ENCODE measurements around the gene CTXND2. TPM values are rescaled to one million over a fixed set of nuclear protein-coding genes. Genes with fewer than 3 reads are reported as not detected.

CTXND2 gene
- total and polyA plus RNA-seq, 2 donors (not counting 3 experiments of a cell fraction or from before 2014, with no cell fraction given) = not detected

- Histone ChIP-seq H3K9ac (replicated peaks; ENCODE audit: extremely low read depth, insufficient read depth, low read length) (no peak overlapping the region), H3K9me3 (replicated peaks; ENCODE audit: control insufficient read depth, insufficient read depth, low read length) (no peaks in the 10 kb centered on the region), H2AFZ (ENCODE audit: low read depth, low read length) (no peak overlapping the region), H3K4me2 (ENCODE audit: insufficient read depth, low read length) (no peak overlapping the region), H3K79me2 (ENCODE audit: control insufficient read depth, insufficient read depth, low read length) (no peaks in the 10 kb centered on the region), H3K36me3 (ENCODE audit: control insufficient read depth in 2 of 2, extremely low read depth in 1 of 2, insufficient read depth in 2 of 2, low read length in 2 of 2) (peaks cover 17 to 31% of the 10 kb centered on the region in 2 experiments), H3K4me1 (ENCODE audit: control insufficient read depth, extremely low read depth, insufficient read depth, low read length) (peaks cover 3% of the 10 kb centered on the region), H3K4me3 (replicated peaks in 1 of 3; ENCODE audit: insufficient read depth in 1 of 3, low read depth in 1 of 3, low read length in 3 of 3) (no peak overlapping the region), H3K9me1 (replicated peaks; ENCODE audit: control insufficient read depth, extremely low read depth, insufficient read depth, low read length) (no peaks in the 10 kb centered on the region), H3K27me3 (ENCODE audit: control insufficient read depth in 2 of 2, insufficient read depth in 2 of 2, low read length in 2 of 2) (no peaks in the 10 kb centered on the region), H3K27ac (ENCODE audit: insufficient read depth, low read depth, low read length) (no peak overlapping the region), H4K20me1 (replicated peaks; ENCODE audit: control insufficient read depth, extremely low read depth, insufficient read depth, low read length) (no peaks in the 10 kb centered on the region)
- no peak for FAIRE-seq
- intact Hi-C loops (cut with micrococcal nuclease) = no loop called here
- BruUV-seq (replicated peaks) = no TSS peak
- dilution Hi-C loops (cut with MboI; ENCODE audit: extremely low pct_ligation_motif_present, low sequenced_read_pairs) = no loop called here
- ChIA-PET CTCF (interaction anchor here (2.1 to 2.5 kb wide), 2 partner anchors 12 to 34 kb away, joined by 9 to 11 read pairs; partner anchors contain the start of gene CERS2), POLR2A (no interaction called here)
- TF ChIP-seq EZH2 (IDR thresholded peaks at IDR 0.05; ENCODE audit: borderline replicate concordance, low read depth, low read length, severe bottlenecking) (no peak), JUN (IDR thresholded peaks at IDR 0.05; ENCODE audit: borderline replicate concordance, insufficient read depth, insufficient read length, low read depth) (no peak), POLR2AphosphoS5 (IDR thresholded peaks at IDR 0.05; ENCODE audit: insufficient read depth, low read depth, low read length) (no peak), MAX (IDR thresholded peaks at IDR 0.05; ENCODE audit: insufficient read depth, insufficient read length) (no peak), POLR2A (IDR thresholded peaks at IDR 0.05; ENCODE audit: low read depth, low read length) (no peak), GATA2 (IDR thresholded peaks at IDR 0.05; ENCODE audit: insufficient read depth, insufficient read length, low read depth, low read length) (no peak), CTCF (IDR thresholded peaks at IDR 0.05; ENCODE audit: extremely low read depth in 1 of 2, insufficient read depth in 1 of 2, low read depth in 1 of 2, low read length in 2 of 2) (no peak), FOS (IDR thresholded peaks at IDR 0.05; ENCODE audit: borderline replicate concordance, insufficient read depth, low read length) (no peak)
- DNase-seq (ENCODE audit: low read depth, low spot score) = no peak
These were observed 74.8 kb downstream of the CTXND2 start for GRCh38 chr1:150961756-150962155.

Other genes with a start within 250 kb of the CTXND2 start
- gene GOLPH3L, start 190.0 kb upstream of the CTXND2 start, total RNA-seq = 33.2 and 34.9 TPM in 2 replicates
- 13.0 and 15.7 TPM in 2 replicates for gene GOLPH3L, start 190.0 kb upstream of the CTXND2 start, polyA plus RNA-seq
- gene HORMAD1, start 166.2 kb upstream of the CTXND2 start, total RNA-seq = not detected in 2 replicates
- not detected in 2 replicates for gene HORMAD1, start 166.2 kb upstream of the CTXND2 start, polyA plus RNA-seq
- gene CTSS, start 121.4 kb upstream of the CTXND2 start, total RNA-seq = 5.7 and 11.1 TPM in 2 replicates
- gene CTSS, start 121.4 kb upstream of the CTXND2 start, polyA plus RNA-seq = 3.5 and 4.0 TPM in 2 replicates
- gene CTSK, start 78.9 kb upstream of the CTXND2 start, total RNA-seq = 6.7 and 45.6 TPM in 2 replicates
- 18.5 and 20.3 TPM in 2 replicates for gene CTSK, start 78.9 kb upstream of the CTXND2 start, polyA plus RNA-seq
- 30.2 and 40.3 TPM in 2 replicates for gene ARNT, start 10.5 kb upstream of the CTXND2 start, total RNA-seq
- gene ARNT, start 10.5 kb upstream of the CTXND2 start, polyA plus RNA-seq = 24.3 and 24.8 TPM in 2 replicates
- gene SETDB1, start 39.2 kb downstream of the CTXND2 start, total RNA-seq = 42.0 and 49.2 TPM in 2 replicates
- gene SETDB1, start 39.2 kb downstream of the CTXND2 start, polyA plus RNA-seq = 25.1 and 25.3 TPM in 2 replicates
- gene CERS2, start 87.7 kb downstream of the CTXND2 start, total RNA-seq = 155 and 171 TPM in 2 replicates
- gene CERS2, start 87.7 kb downstream of the CTXND2 start, polyA plus RNA-seq = 143 and 158 TPM in 2 replicates
- not detected in 2 replicates for gene ANXA9, start 95.2 kb downstream of the CTXND2 start, total RNA-seq
- gene ANXA9, start 95.2 kb downstream of the CTXND2 start, polyA plus RNA-seq = not detected in 2 replicates
- gene MINDY1, start 119.8 kb downstream of the CTXND2 start, total RNA-seq = 11.7 and 12.0 TPM in 2 replicates
- 15.4 and 16.1 TPM in 2 replicates for gene MINDY1, start 119.8 kb downstream of the CTXND2 start, polyA plus RNA-seq
- 8.0 and 8.6 TPM in 2 replicates for gene PRUNE1, start 121.3 kb downstream of the CTXND2 start, total RNA-seq
- gene PRUNE1, start 121.3 kb downstream of the CTXND2 start, polyA plus RNA-seq = 17.5 and 19.3 TPM in 2 replicates
- 0.42 and 0.67 TPM in 2 replicates for gene BNIPL, start 149.4 kb downstream of the CTXND2 start, total RNA-seq
- 0.26 and 0.41 TPM in 2 replicates for gene BNIPL, start 149.4 kb downstream of the CTXND2 start, polyA plus RNA-seq
- 3.2 and 3.5 TPM in 2 replicates for gene C1orf56, start 160.6 kb downstream of the CTXND2 start, total RNA-seq
- gene C1orf56, start 160.6 kb downstream of the CTXND2 start, polyA plus RNA-seq = 3.0 and 3.6 TPM in 2 replicates
- gene CDC42SE1, start 172.5 kb downstream of the CTXND2 start, total RNA-seq = 85.9 and 92.7 TPM in 2 replicates
- 58.4 and 59.6 TPM in 2 replicates for gene CDC42SE1, start 172.5 kb downstream of the CTXND2 start, polyA plus RNA-seq
- 26.5 and 38.1 TPM in 2 replicates for gene MLLT11, start 173.3 kb downstream of the CTXND2 start, total RNA-seq
- 24.4 and 25.2 TPM in 2 replicates for gene MLLT11, start 173.3 kb downstream of the CTXND2 start, polyA plus RNA-seq
- 4.3 and 5.0 TPM in 2 replicates for gene GABPB2, start 183.6 kb downstream of the CTXND2 start, total RNA-seq
- gene GABPB2, start 183.6 kb downstream of the CTXND2 start, polyA plus RNA-seq = 2.6 and 3.6 TPM in 2 replicates

Measured in endothelial cell of umbilical vein (primary cell).